Fibroblast of the conjunctiva (primary cell): ENCODE measurements around the gene SLC5A5.
"Not testable (repeated sequence)": the region's sequence is repeated elsewhere in the genome, so short reads cannot be mapped to it uniquely, and the experiment has no call there.

Experiments
- DNase-seq: peaks from one replicate; pipeline ENCODE4 v3.0.0-alpha.2; 2010; ENCODE audit warnings: low read depth

The SLC5A5 gene

DNA sequence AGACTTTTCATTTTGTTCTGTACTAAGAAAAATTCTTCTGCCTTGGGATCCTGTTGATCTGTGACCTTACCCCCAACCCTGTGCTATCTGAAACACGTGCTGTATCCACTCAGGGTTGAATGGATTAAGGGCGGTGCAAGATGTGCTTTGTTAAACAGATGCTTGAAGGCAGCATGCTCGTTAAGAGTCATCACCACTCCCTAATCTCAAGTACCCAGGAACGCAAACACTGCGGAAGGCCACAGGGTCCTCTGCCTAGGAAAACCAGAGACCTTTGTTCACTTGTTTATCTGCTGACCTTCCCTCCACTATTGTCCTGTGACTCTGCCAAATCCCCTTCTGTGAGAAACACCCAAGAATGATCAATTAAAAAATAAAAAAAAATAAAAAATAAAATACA is 47.4 kb downstream of the SLC5A5 start:
- not testable (repeated sequence) for DNase-seq

DNA sequence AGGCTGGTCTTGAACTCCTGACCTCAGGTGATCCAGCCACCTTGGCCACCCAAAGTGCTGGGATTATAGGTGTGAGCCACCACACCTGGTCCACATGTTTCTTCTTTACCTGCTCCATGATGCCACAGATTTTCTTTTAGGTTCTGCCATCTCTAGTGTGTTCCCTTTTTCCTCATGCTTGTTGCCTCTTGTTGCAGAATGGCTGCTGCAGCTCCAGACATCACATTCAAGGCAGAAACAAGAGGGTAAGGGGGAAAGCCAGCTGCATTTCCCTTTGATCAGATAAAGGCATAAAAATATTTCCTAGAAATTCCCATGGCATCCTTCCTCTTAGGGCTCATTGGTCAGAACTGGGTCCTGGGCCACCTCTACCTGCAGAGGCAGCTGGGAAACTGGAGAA is 48.8 kb downstream of the SLC5A5 start:
- DNase-seq, result no peak

- no peak for DNase-seq
These were observed 50.4 kb downstream of the SLC5A5 start for GRCh38 chr19:17922138-17922537.

DNA sequence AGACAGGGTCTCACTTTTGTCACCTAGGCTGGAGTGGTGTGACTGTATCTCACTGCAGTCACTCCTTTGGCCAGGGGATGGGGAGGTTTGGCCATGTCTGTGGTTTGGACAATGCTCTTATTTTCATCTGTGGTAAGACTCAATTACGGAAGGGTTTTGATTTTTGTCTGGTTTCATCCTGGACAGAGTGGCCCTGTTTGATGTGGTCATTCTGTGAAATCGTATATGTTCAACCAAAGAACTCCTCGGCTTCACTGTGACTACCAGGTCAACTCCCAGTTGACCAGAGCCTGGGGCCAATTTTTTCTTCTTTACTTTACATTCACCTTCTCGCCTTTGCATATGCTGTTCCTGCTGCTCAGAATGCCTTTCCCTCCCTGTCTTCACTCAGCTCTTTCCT is 54.3 kb downstream of the SLC5A5 start:
- no peak for DNase-seq

- DNase-seq, result no peak
These were observed 57.3 kb downstream of the SLC5A5 start for GRCh38 chr19:17929056-17929455.

GRCh38 chr19:17931532-17932191 is 59.9 kb downstream of the SLC5A5 start:
- DNase-seq, result no peak

GRCh38 chr19:17932485-17933338 is 61.0 kb downstream of the SLC5A5 start, which contains the start of gene CCDC124:
Gene CCDC124, plus strand, starts transcription at chr19:17933015. Its CDS starts 3,406 bp downstream, at chr19:17936421.
- peak; percentile 86 for DNase-seq

DNA sequence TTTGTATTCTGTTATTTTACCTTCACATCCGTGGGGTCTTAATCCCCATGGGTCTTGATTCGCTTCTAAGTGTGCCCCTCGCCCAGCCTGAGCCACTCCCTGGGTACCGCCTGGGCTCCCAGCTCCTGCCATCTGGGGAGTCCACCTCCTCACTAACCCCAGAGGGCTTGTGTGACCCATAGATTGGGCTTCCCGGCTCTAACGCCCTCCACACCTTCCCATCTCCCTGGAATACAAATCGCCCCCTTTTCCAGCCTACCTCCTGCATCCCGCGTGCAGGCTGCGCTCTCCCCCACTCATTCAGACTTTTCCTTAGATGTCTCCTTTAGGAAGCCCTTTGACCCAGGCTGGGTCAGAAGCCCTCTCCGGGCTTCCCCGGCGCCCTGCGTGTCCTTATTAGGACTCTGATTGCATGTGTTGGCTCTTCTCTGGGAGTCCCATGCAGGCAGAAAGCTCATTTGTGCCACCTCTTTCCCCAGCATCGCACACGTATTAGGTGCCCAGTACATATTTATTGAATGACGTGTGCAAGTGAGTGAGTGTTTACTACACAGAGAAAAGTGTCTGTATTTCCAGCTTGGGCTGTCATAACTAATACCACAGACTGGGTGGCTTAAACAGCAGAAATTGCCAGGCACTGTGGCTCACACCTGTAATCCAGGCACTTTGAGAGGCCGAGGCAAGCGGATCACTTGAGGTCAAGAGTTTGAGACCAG is 61.8 kb downstream of the SLC5A5 start:
- no peak for DNase-seq

DNA sequence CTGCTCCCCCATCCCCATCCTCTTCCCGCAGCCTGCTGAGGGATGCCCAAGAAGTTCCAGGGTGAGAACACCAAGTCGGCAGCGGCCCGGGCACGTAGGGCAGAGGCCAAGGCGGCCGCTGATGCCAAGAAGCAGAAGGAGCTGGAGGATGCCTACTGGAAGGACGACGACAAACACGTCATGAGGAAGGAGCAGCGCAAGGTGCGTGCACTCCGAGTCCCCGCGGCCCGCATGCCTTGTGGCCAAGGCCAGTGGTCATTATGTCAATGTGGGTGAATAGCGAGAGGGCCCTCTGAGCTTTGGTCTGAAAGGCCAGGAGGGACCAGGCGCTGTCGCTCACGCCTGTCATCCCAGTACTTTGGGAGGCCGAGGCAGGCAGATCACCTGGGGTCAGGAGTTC is 64.6 kb downstream of the SLC5A5 start:
- no peak for DNase-seq

GRCh38 chr19:17937371-17937900 is 65.7 kb downstream of the SLC5A5 start:
- DNase-seq, result no peak

DNA sequence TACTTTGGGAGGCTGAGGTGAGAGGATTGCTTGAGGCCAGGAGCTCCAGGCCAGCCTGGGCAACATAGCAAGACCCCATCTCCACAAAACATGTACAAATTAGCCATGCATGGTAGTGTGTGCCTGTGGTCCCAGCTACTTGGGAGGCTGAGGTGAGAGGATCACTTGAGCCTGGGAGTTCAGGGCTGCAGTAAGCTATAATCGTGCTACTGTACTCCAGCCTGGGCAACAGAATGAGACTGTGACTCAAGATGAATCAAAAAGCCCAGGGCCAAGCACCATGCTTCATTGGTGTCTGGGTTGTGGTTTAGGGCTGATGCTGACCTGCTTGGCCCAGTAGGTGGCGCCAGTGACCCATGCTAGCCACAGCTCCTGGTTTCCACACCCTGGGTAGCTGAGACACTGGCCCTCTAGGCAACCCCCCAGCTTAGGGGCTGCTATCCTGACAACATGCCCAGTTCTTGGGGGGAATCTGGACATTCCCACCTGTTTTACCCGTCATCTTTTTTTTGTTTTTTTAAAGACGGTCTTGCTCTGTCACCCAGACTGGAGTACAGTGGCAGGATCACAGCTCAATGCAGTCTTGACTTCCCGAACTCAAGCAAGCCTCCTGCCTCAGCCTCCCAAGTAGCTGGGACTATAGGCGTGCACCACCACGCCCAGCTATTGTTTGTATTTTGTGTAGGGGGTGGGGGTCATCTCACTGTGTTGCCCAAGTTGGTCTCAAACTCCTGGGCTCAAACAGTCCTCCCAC is 66.5 kb downstream of the SLC5A5 start:
- DNase-seq, result peak; percentile 57

- no peak for DNase-seq
These were observed 70.4 kb downstream of the SLC5A5 start for GRCh38 chr19:17942181-17942580.

GRCh38 chr19:17942582-17943273 is 71.0 kb downstream of the SLC5A5 start:
- DNase-seq, result no peak

DNA sequence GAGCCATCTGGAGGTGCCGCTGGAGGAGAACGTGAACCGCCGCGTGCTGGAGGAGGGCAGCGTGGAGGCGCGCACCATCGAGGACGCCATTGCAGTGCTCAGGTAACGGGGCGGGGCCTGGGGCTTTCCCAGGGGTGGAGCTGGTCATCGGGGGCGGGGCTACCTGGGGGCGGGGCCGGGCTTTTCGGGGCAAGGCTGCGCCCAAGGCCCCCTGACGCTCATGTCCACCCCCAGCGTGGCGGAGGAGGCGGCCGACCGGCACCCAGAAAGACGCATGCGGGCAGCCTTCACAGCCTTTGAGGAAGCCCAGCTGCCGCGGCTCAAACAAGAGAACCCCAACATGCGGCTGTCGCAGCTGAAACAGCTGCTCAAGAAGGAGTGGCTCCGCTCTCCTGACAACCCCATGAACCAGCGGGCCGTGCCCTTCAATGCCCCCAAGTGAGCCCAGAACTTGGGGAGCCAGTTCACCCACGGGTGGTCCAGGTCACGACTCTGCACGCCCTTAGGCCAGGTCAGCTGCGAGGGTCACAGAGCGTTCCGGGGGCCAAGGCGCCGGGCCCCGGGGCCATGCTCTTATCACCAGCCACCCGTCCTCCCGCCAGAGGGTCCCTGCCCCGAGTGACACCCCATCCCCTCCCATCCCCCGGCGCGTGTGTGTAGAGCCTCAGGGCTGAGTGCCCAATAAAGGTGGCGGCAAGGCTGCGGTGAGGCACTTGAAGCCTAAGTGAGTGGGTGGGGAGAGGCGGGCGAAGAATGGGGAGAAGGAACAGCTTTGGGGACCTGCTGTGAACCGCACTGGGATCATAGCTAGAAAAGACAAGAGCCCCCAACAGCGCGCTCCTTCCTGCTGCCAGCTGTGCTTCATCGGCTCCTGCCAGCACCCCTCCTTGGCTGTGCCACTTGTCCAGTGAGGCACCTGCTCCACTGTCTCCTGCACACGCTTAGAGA is 71.8 kb downstream of the SLC5A5 start:
- DNase-seq, result no peak

- DNase-seq, result peak; percentile 44
These were observed 72.6 kb downstream of the SLC5A5 start for GRCh38 chr19:17944301-17944700.
